Keratinocyte (primary cell): ENCODE data around the gene DCDC2. TPM values are rescaled to one million over a fixed set of nuclear protein-coding genes. Genes with fewer than 3 reads are reported as not detected.

Experiments used
- DNase-seq: peaks from one replicate; pipeline ENCODE4 v3.0.0-alpha.2; 2011; ENCODE audit warnings: low read depth, missing footprints, low spot score
- FAIRE-seq: peaks from 2 replicates; lab custom pipeline; 2011; peaks lifted over from hg19 to GRCh38; lab: Jason Lieb, UNC
- H2AFZ ChIP-seq: 2 replicates; pipeline ENCODE4 v1.6.0; 2012; ENCODE audit warnings: low read length, control low read depth, inconsistent platforms; ENCODE audit not compliant: control insufficient read depth
- H3K27ac ChIP-seq: 2 replicates; pipeline ENCODE4 v1.5.1; 2011; ENCODE audit warnings: low read length; ENCODE audit not compliant: control insufficient read depth, insufficient read depth
- H3K27me3 ChIP-seq: 3 replicates; pipeline ENCODE4 v1.6.0; 2011; ENCODE audit warnings: low read length; ENCODE audit not compliant: control insufficient read depth, insufficient read depth; ENCODE audit errors: extremely low read depth
- H3K36me3 ChIP-seq, 2 experiments: 2 replicates in 1 of 2; 3 replicates in 1 of 2; pipeline ENCODE4 v1.5.1; 2011; ENCODE audit warnings: low read length in 2 of 2, mild to moderate bottlenecking in 1 of 2; ENCODE audit not compliant: control insufficient read depth in 2 of 2, insufficient read depth in 2 of 2; ENCODE audit errors: extremely low read depth in 1 of 2
- H3K4me1 ChIP-seq: 3 replicates; pipeline ENCODE4 v1.5.1; 2011; ENCODE audit warnings: low read length; ENCODE audit not compliant: control insufficient read depth, insufficient read depth; ENCODE audit errors: extremely low read depth
- H3K4me2 ChIP-seq: 3 replicates; pipeline ENCODE4 v1.6.0; 2011; ENCODE audit warnings: low read depth, low read length; ENCODE audit not compliant: control insufficient read depth, insufficient read depth; ENCODE audit errors: extremely low read depth
- H3K4me3 ChIP-seq, 3 experiments: fragments of 200-600 bp in 1 of 3; sonication (generic) in 1 of 3; 2 replicates in 2 of 3; 3 replicates in 1 of 3; pipeline ENCODE4 v1.5.1; 2011 to 2016; ENCODE audit warnings: low read length in 3 of 3, mild to moderate bottlenecking in 3 of 3, control low read depth in 2 of 3, inconsistent platforms in 1 of 3, low read depth in 1 of 3, mixed read lengths in 1 of 3, mixed run types in 1 of 3, moderate library complexity in 1 of 3; ENCODE audit not compliant: control insufficient read depth in 2 of 3, insufficient read depth in 2 of 3; ENCODE audit errors: extremely low read depth in 1 of 3
- H3K79me2 ChIP-seq: 2 replicates; pipeline ENCODE4 v1.6.0; 2012; ENCODE audit warnings: low read length; ENCODE audit not compliant: control insufficient read depth, insufficient read depth
- H3K9ac ChIP-seq: 3 replicates; pipeline ENCODE4 v1.6.0; 2011; ENCODE audit warnings: low read length; ENCODE audit not compliant: control insufficient read depth, insufficient read depth; ENCODE audit errors: extremely low read depth
- H3K9me1 ChIP-seq: 3 replicates; pipeline ENCODE4 v1.6.0; 2011; ENCODE audit warnings: low read length; ENCODE audit not compliant: control insufficient read depth, insufficient read depth; ENCODE audit errors: extremely low read depth
- H3K9me3 ChIP-seq: 2 replicates; pipeline ENCODE4 v1.5.1; 2012; ENCODE audit warnings: low read depth, low read length; ENCODE audit not compliant: control insufficient read depth
- H4K20me1 ChIP-seq: 3 replicates; pipeline ENCODE4 v1.6.0; 2011; ENCODE audit warnings: low read length; ENCODE audit not compliant: control insufficient read depth, insufficient read depth; ENCODE audit errors: extremely low read depth
- CTCF ChIP-seq, 3 experiments: IDR thresholded peaks in 1 of 3; conservative IDR thresholded peaks in 1 of 3; optimal IDR thresholded peaks in 1 of 3; 2 replicates in 2 of 3; 3 replicates in 1 of 3; pipeline versions ENCODE3 to v1.5.1; 2011; ENCODE audit warnings: low read length in 3 of 3, mild to moderate bottlenecking in 3 of 3, moderate library complexity in 2 of 3, control low read depth in 1 of 3, inconsistent platforms in 1 of 3; ENCODE audit not compliant: insufficient read depth in 2 of 3; ENCODE audit errors: extremely low read depth in 1 of 3
- EZH2 ChIP-seq: IDR thresholded peaks from one replicate; pipeline ENCODE4 v1.6.1; 2012; ENCODE audit warnings: inconsistent platforms, mild to moderate bottlenecking, low read length, moderate library complexity
- dilution Hi-C: fragments of 300-500 bp; cut with MboI; formaldehyde crosslinking; loops from one replicate; pipeline ENCODE4 v1.7.0; 2020; ENCODE audit warnings: low sequenced_read_pairs; ENCODE audit not compliant: extremely low pct_ligation_motif_present
- polyA plus RNA-seq, 5 experiments: library from polyadenylated mRNA; depleted of rRNA in 3 of 5; stranded (reverse) in 3 of 5; stranded (forward) in 1 of 5; unstranded in 1 of 5; fragments of >200 nt; gene quantifications; 1 replicate in 1 of 5; 2 replicates in 3 of 5; 3 replicates in 1 of 5; pipeline versions ENCODE4 v1.2.1 to v1.2.3, GENCODE V29; 2011 to 2012; ENCODE audit warnings: missing spikeins in 2 of 5, low read depth in 1 of 5, low replicate concordance in 1 of 5

DCDC2 gene
- polyA plus RNA-seq, 1 donor (not counting 4 experiments of a cell fraction or from before 2014, with no cell fraction given): 0.10 TPM

- dilution Hi-C loops: no loop called here
- no peaks in the 10 kb centered on the region for H3K27me3 ChIP-seq
- H2AFZ ChIP-seq: no peak overlapping the region
- no peak overlapping the region for H3K27ac ChIP-seq
- H4K20me1 ChIP-seq: no peaks in the 10 kb centered on the region
- TF ChIP-seq CTCF (optimal IDR thresholded peaks at IDR 0.05 in 1 of 3, IDR thresholded peaks at IDR 0.05 in 1 of 3, conservative IDR thresholded peaks at IDR 0.05 in 1 of 3; ENCODE audit: extremely low read depth in 1 of 3, insufficient read depth in 2 of 3, low read length in 3 of 3) (no peak), EZH2 (no peak)
- FAIRE-seq: no peak
- H3K36me3 ChIP-seq: no peaks in the 10 kb centered on the region
- H3K4me2 ChIP-seq: no peak overlapping the region
- no peaks in the 10 kb centered on the region for H3K9me3 ChIP-seq
- no peak overlapping the region for H3K9ac ChIP-seq
- no peaks in the 10 kb centered on the region for H3K4me1 ChIP-seq
- no peak for DNase-seq
- H3K4me3 ChIP-seq: no peak overlapping the region
- H3K79me2 ChIP-seq: no peaks in the 10 kb centered on the region
- H3K9me1 ChIP-seq: no peaks in the 10 kb centered on the region
Measured at GRCh38 chr6:24186349-24186748, 171.5 kb downstream of the DCDC2 start.

- no peak overlapping the region for H2AFZ ChIP-seq
- no peaks in the 10 kb centered on the region for H3K27me3 ChIP-seq
- no peak for FAIRE-seq
- no peak for TF ChIP-seq CTCF (optimal IDR thresholded peaks at IDR 0.05 in 1 of 3, IDR thresholded peaks at IDR 0.05 in 1 of 3, conservative IDR thresholded peaks at IDR 0.05 in 1 of 3; ENCODE audit: extremely low read depth in 1 of 3, insufficient read depth in 2 of 3, low read length in 3 of 3)
- TF ChIP-seq EZH2: no peak
- H3K36me3 ChIP-seq: no peaks in the 10 kb centered on the region
- DNase-seq: no peak
- H3K9me3 ChIP-seq: no peaks in the 10 kb centered on the region
- no peak overlapping the region for H3K4me2 ChIP-seq
- H3K4me3 ChIP-seq: no peak overlapping the region
- H3K27ac ChIP-seq: no peak overlapping the region
- H3K4me1 ChIP-seq: no peaks in the 10 kb centered on the region
- no peaks in the 10 kb centered on the region for H3K79me2 ChIP-seq
- dilution Hi-C loops: no loop called here
- H3K9me1 ChIP-seq: no peaks in the 10 kb centered on the region
- H3K9ac ChIP-seq: no peak overlapping the region
- no peaks in the 10 kb centered on the region for H4K20me1 ChIP-seq
Measured at GRCh38 chr6:24183584-24183983, 174.3 kb downstream of the DCDC2 start.
